K562 (cell line): ENCODE results near the gene IFITM2.

Source experiments
- AFF1 ChIP-seq, 2 experiments: fragments of 450-650 bp; IDR thresholded peaks; 2 replicates each; pipeline ENCODE4 v1.6.1; 2018; ENCODE audit warnings: mild to moderate bottlenecking in 2 of 2, low read depth in 1 of 2; ENCODE audit not compliant: partially characterized antibody in 2 of 2
- CHD1 ChIP-seq: fragments of 200-600 bp; sonication (generic); IDR thresholded peaks from one replicate; pipeline ENCODE4 v1.6.1; 2012; ENCODE audit warnings: mild to moderate bottlenecking, moderate library complexity, low read length, inconsistent platforms
- CREB1 ChIP-seq, 2 experiments: sonication (generic) in 1 of 2; formaldehyde crosslinking in 1 of 2; IDR thresholded peaks; 2 replicates each; pipeline versions ENCODE4 v1.6.1 to v1.8.0; 2012 to 2022; ENCODE audit warnings: inconsistent platforms in 1 of 2, mild to moderate bottlenecking in 1 of 2, missing genetic modification reagents in 1 of 2, moderate library complexity in 1 of 2
- CTCF ChIP-seq, 3 experiments: IDR thresholded peaks in 2 of 3; conservative IDR thresholded peaks in 1 of 3; 2 replicates each; pipeline ENCODE4 v1.5.1; 2011 to 2012; ENCODE audit warnings: low read length in 3 of 3, mild to moderate bottlenecking in 3 of 3, control low read depth in 2 of 3, improper control_type of control experiment in 1 of 3, inconsistent platforms in 1 of 3, low read depth in 1 of 3, mixed read lengths in 1 of 3, moderate library complexity in 1 of 3; ENCODE audit not compliant: insufficient read depth in 2 of 3
- EP300 ChIP-seq: IDR thresholded peaks from 2 replicates; pipeline ENCODE4 v1.6.1; 2012; ENCODE audit warnings: low read length, improper control_type of control experiment
- FOXK2 ChIP-seq, 2 experiments: fragments of 450-650 bp; IDR thresholded peaks in 1 of 2; conservative IDR thresholded peaks in 1 of 2; 2 replicates each; pipeline ENCODE4 v1.6.1; 2016; ENCODE audit warnings: low read depth in 2 of 2, mild to moderate bottlenecking in 1 of 2
- HOXB6 ChIP-seq: fragments of 250-450 bp; sonication (Bioruptor Pico); IDR thresholded peaks from 2 replicates; pipeline ENCODE4 v1.5.1; 2022; ENCODE audit warnings: mild to moderate bottlenecking, borderline replicate concordance
- NR2C2 ChIP-seq, 2 experiments: fragments of 200-800 bp in 1 of 2; sonication (Bioruptor generic) in 1 of 2; sonication (generic) in 1 of 2; formaldehyde crosslinking in 1 of 2; IDR thresholded peaks; 2 replicates each; pipeline versions ENCODE4 v1.6.1 to v1.8.0; 2016 to 2022; ENCODE audit warnings: mild to moderate bottlenecking in 1 of 2, missing compliant biosample characterization in 1 of 2, missing genetic modification characterization in 1 of 2, missing genetic modification reagents in 1 of 2
- PCBP1 ChIP-seq: fragments of 200-400 bp; formaldehyde crosslinking; IDR thresholded peaks from 2 replicates; pipeline ENCODE4 v1.6.1; 2018; ENCODE audit warnings: mild to moderate bottlenecking, low read depth, low read length; ENCODE audit not compliant: poor library complexity, severe bottlenecking
- RBBP5 ChIP-seq: fragments of 200-600 bp; sonication (generic); IDR thresholded peaks from 2 replicates; pipeline ENCODE4 v1.6.1; 2012; ENCODE audit warnings: borderline replicate concordance, mild to moderate bottlenecking, low read length, control low read depth, inconsistent platforms; ENCODE audit not compliant: insufficient read depth, poor library complexity, severe bottlenecking
- RCOR1 ChIP-seq, 2 experiments: IDR thresholded peaks; 2 replicates each; pipeline ENCODE4 v1.6.1; 2012; ENCODE audit warnings: low read depth in 2 of 2, low read length in 2 of 2, borderline replicate concordance in 1 of 2, improper control_type of control experiment in 1 of 2
- SIN3A ChIP-seq, 2 experiments: fragments of 150-350 bp in 1 of 2; IDR thresholded peaks; 2 replicates each; pipeline ENCODE4 v1.6.1; 2011 to 2016; ENCODE audit warnings: borderline replicate concordance in 2 of 2, low read depth in 2 of 2, low read length in 2 of 2, mild to moderate bottlenecking in 2 of 2, moderate library complexity in 2 of 2; ENCODE audit not compliant: control insufficient read depth in 1 of 2
- ZFX ChIP-seq: sonication (generic); formaldehyde crosslinking; IDR thresholded peaks from 2 replicates; pipeline ENCODE4 v1.8.0; 2022; ENCODE audit warnings: mild to moderate bottlenecking, missing genetic modification reagents, moderate library complexity
- ZNF277 ChIP-seq: fragments of 250-450 bp; sonication (Bioruptor Pico); IDR thresholded peaks from 2 replicates; pipeline ENCODE4 v1.8.0; 2022; ENCODE audit warnings: inconsistent platforms, mild to moderate bottlenecking, moderate library complexity, borderline replicate concordance

- TF ChIP-seq SIN3A (IDR thresholded peaks at IDR 0.05; ENCODE audit: borderline replicate concordance in 2 of 2, control insufficient read depth in 1 of 2, low read depth in 2 of 2, low read length in 2 of 2) (no peak), CTCF (IDR thresholded peaks at IDR 0.05 in 2 of 3, conservative IDR thresholded peaks at IDR 0.05 in 1 of 3; ENCODE audit: insufficient read depth in 2 of 3, low read depth in 1 of 3, low read length in 3 of 3) (no peak), PCBP1 (no peak), RCOR1 (IDR thresholded peaks at IDR 0.05; ENCODE audit: borderline replicate concordance in 1 of 2, low read depth in 2 of 2, low read length in 2 of 2) (no peak), ZFX (CRISPR knock-in tag) (no peak), AFF1 (IDR thresholded peaks at IDR 0.05; ENCODE audit: low read depth in 1 of 2, partially characterized antibody in 2 of 2) (no peak), HOXB6 (CRISPR knock-in tag) (no peak), FOXK2 (conservative IDR thresholded peaks at IDR 0.05 in 1 of 2, IDR thresholded peaks at IDR 0.05 in 1 of 2; ENCODE audit: low read depth in 2 of 2) (no peak), NR2C2 (CRISPR knock-in tag; IDR thresholded peaks at IDR 0.05) (no peak), NR2C2 (tag; IDR thresholded peaks at IDR 0.05) (no peak), CHD1 (no peak), ZNF277 (CRISPR knock-in tag) (no peak), CREB1 (IDR thresholded peaks at IDR 0.05) (no peak), CREB1 (CRISPR knock-in tag; IDR thresholded peaks at IDR 0.05) (no peak), RBBP5 (no peak), EP300 (no peak)
Observed at GRCh38 chr11:356610-357009, 49.0 kb downstream of the IFITM2 start.
